Activated naive CD8-positive, alpha-beta T cell treated with anti-CD3 and anti-CD28 coated beads, Interleukin-2, amount 10 ng/mL, durations not matched to agents 7 days and 5 days (primary cell): ENCODE data around the gene CD96. TPM values are rescaled to one million over a fixed set of nuclear protein-coding genes. Genes with fewer than 3 reads are reported as not detected.

Experiments
- ATAC-seq: fragments of 150-1000 bp; cut with Tn5 transposase; one replicate; pipeline ENCODE4 v1.10.0; 2021; ENCODE audit warnings: low read depth, moderate library complexity
- POLR2A ChIA-PET: fragments of 350-600 bp; sonication (Branson Sonifier 250); formaldehyde crosslinking; loops from one replicate; lab custom pipeline; 2021; ENCODE audit warnings: antibody characterized with exemption; lab: Charles Lee
- DNase-seq: peaks from one replicate; pipeline ENCODE4 v3.0.0; 2021
- H3K27ac Mint-ChIP-seq: one replicate; pipeline ENCODE4 v1.8.0; 2022; ENCODE audit warnings: mild to moderate bottlenecking, mixed read lengths
- H3K27me3 Mint-ChIP-seq: one replicate; pipeline ENCODE4 v1.8.0; 2022; ENCODE audit warnings: mild to moderate bottlenecking, moderate library complexity, mixed read lengths
- H3K36me3 Mint-ChIP-seq: one replicate; pipeline ENCODE4 v1.8.0; 2021; ENCODE audit warnings: mild to moderate bottlenecking, mixed read lengths
- H3K4me1 Mint-ChIP-seq: one replicate; pipeline ENCODE4 v1.8.0; 2021; ENCODE audit warnings: mixed read lengths
- H3K4me3 Mint-ChIP-seq: one replicate; pipeline ENCODE4 v1.8.0; 2022; ENCODE audit warnings: mild to moderate bottlenecking, moderate library complexity, mixed read lengths
- H3K9me3 Mint-ChIP-seq: one replicate; pipeline ENCODE4 v1.8.0; 2021; ENCODE audit warnings: mixed read lengths
- total RNA-seq, 2 experiments: library from RNA; stranded (reverse); gene quantifications; one replicate each; pipeline ENCODE4 v1.2.3, GENCODE V29; 2021

Gene CD96
- total RNA-seq, 2 experiments from 2014 or later = 375 to 379 TPM

- H3K27ac Mint-ChIP-seq = peak overlapping the region; percentile 40
- peaks cover 53% of the 10 kb centered on the region for H3K36me3 Mint-ChIP-seq
Observed at GRCh38 chr3:111570404-111571030, 28.5 kb downstream of the CD96 start.

GRCh38 chr3:111571282-111571681, 29.3 kb downstream of the CD96 start:
- H3K9me3 Mint-ChIP-seq = no peaks in the 10 kb centered on the region
- H3K4me3 Mint-ChIP-seq = no peak overlapping the region
- no peaks in the 10 kb centered on the region for H3K27me3 Mint-ChIP-seq
- DNase-seq (no peak), ATAC-seq (no peak)
- POLR2A ChIA-PET = interaction anchor here (1.2 kb wide), 1 partner anchor 45 kb away, joined by 3 read pairs; no protein-coding TSS in a partner anchor
- H3K4me1 Mint-ChIP-seq = peaks cover 51% of the 10 kb centered on the region
- no peak overlapping the region for H3K27ac Mint-ChIP-seq
- H3K36me3 Mint-ChIP-seq = peaks cover 53% of the 10 kb centered on the region

More at GRCh38 chr3:111570404-111571030, 28.5 kb downstream of the CD96 start:
- no peaks in the 10 kb centered on the region for H3K27me3 Mint-ChIP-seq
- H3K9me3 Mint-ChIP-seq = no peaks in the 10 kb centered on the region
- POLR2A ChIA-PET = interaction anchor here (1.2 kb wide), 1 partner anchor 46 kb away, joined by 3 read pairs; no protein-coding TSS in a partner anchor
- ATAC-seq = no peak
- H3K4me3 Mint-ChIP-seq = no peak overlapping the region
- DNase-seq = no peak
- peaks cover 52% of the 10 kb centered on the region for H3K4me1 Mint-ChIP-seq

GRCh38 chr3:111571907-111572460, 30.0 kb downstream of the CD96 start:
- H3K27ac Mint-ChIP-seq = peak overlapping the region; percentile 43
- no peak overlapping the region for H3K4me3 Mint-ChIP-seq
- ATAC-seq = peak; percentile 73
- POLR2A ChIA-PET = no interaction called here
- H3K27me3 Mint-ChIP-seq = no peaks in the 10 kb centered on the region
- H3K4me1 Mint-ChIP-seq = peaks cover 52% of the 10 kb centered on the region
- DNase-seq = no peak
- peaks cover 58% of the 10 kb centered on the region for H3K36me3 Mint-ChIP-seq
- no peaks in the 10 kb centered on the region for H3K9me3 Mint-ChIP-seq

- no peak overlapping the region for H3K4me3 Mint-ChIP-seq
- H3K27ac Mint-ChIP-seq = peak overlapping the region; percentile 44
- POLR2A ChIA-PET = interaction anchor here (1.8 kb wide), 1 partner anchor 39 kb away, joined by 8 read pairs; no protein-coding TSS in a partner anchor
- H3K4me1 Mint-ChIP-seq = peaks cover 54% of the 10 kb centered on the region
- no peak for ATAC-seq
- no peak for DNase-seq
- H3K27me3 Mint-ChIP-seq = no peaks in the 10 kb centered on the region
- H3K36me3 Mint-ChIP-seq = peaks cover 68% of the 10 kb centered on the region
- H3K9me3 Mint-ChIP-seq = peaks cover 1% of the 10 kb centered on the region
Observed at GRCh38 chr3:111577113-111577512, 35.1 kb downstream of the CD96 start.

- ATAC-seq (peak; percentile 91), DNase-seq (no peak)
- POLR2A ChIA-PET = interaction anchor here (0.8 to 1.8 kb wide), 4 partner anchors 30 to 113 kb away, joined by 3 to 8 read pairs (median 4); no protein-coding TSS in a partner anchor
- Mint-ChIP-seq H3K4me1 (peaks cover 51% of the 10 kb centered on the region), H3K36me3 (peaks cover 71% of the 10 kb centered on the region), H3K4me3 (peak overlapping the region; percentile 11), H3K27me3 (no peaks in the 10 kb centered on the region), H3K9me3 (peaks cover 4% of the 10 kb centered on the region), H3K27ac (peak overlapping the region; percentile 56)
Observed at GRCh38 chr3:111577798-111578685, 36.0 kb downstream of the CD96 start.

GRCh38 chr3:111578867-111579266, 36.9 kb downstream of the CD96 start:
- H3K4me3 Mint-ChIP-seq = no peak overlapping the region

GRCh38 chr3:111579495-111579894, 37.5 kb downstream of the CD96 start:
- peaks cover 52% of the 10 kb centered on the region for H3K4me1 Mint-ChIP-seq
- H3K27me3 Mint-ChIP-seq = no peaks in the 10 kb centered on the region
- peaks cover 4% of the 10 kb centered on the region for H3K9me3 Mint-ChIP-seq
- POLR2A ChIA-PET = interaction anchor here (1.7 kb wide), 1 partner anchor 32 kb away, joined by 5 read pairs; no protein-coding TSS in a partner anchor
- no peak for ATAC-seq
- no peak for DNase-seq
- no peak overlapping the region for H3K27ac Mint-ChIP-seq
- H3K4me3 Mint-ChIP-seq = no peak overlapping the region
- H3K36me3 Mint-ChIP-seq = peaks cover 78% of the 10 kb centered on the region

More at GRCh38 chr3:111578867-111579266, 36.9 kb downstream of the CD96 start:
- DNase-seq = no peak
- peaks cover 50% of the 10 kb centered on the region for H3K4me1 Mint-ChIP-seq
- peak overlapping the region; percentile 30 for H3K27ac Mint-ChIP-seq
- peaks cover 4% of the 10 kb centered on the region for H3K9me3 Mint-ChIP-seq
- H3K27me3 Mint-ChIP-seq = no peaks in the 10 kb centered on the region
- POLR2A ChIA-PET = interaction anchor here (1.7 to 1.8 kb wide), 2 partner anchors 31 to 37 kb away, joined by 5 to 8 read pairs; no protein-coding TSS in a partner anchor
- ATAC-seq = no peak
- H3K36me3 Mint-ChIP-seq = peaks cover 73% of the 10 kb centered on the region

- H3K27me3 Mint-ChIP-seq = no peaks in the 10 kb centered on the region
- peak overlapping the region; percentile 53 for H3K27ac Mint-ChIP-seq
- H3K4me1 Mint-ChIP-seq = peaks cover 49% of the 10 kb centered on the region
- H3K4me3 Mint-ChIP-seq = no peak overlapping the region
- DNase-seq (no peak), ATAC-seq (no peak)
- H3K9me3 Mint-ChIP-seq = peaks cover 4% of the 10 kb centered on the region
- peaks cover 86% of the 10 kb centered on the region for H3K36me3 Mint-ChIP-seq
- POLR2A ChIA-PET = no interaction called here
Observed at GRCh38 chr3:111581403-111582119, 39.6 kb downstream of the CD96 start.

- POLR2A ChIA-PET = no interaction called here
- ATAC-seq = no peak
- H3K9me3 Mint-ChIP-seq = peaks cover 5% of the 10 kb centered on the region
- peaks cover 47% of the 10 kb centered on the region for H3K4me1 Mint-ChIP-seq
- no peak overlapping the region for H3K4me3 Mint-ChIP-seq
- H3K27me3 Mint-ChIP-seq = no peaks in the 10 kb centered on the region
- H3K27ac Mint-ChIP-seq = no peak overlapping the region
- peaks cover 87% of the 10 kb centered on the region for H3K36me3 Mint-ChIP-seq
- DNase-seq = no peak
Observed at GRCh38 chr3:111582120-111582474, 40.1 kb downstream of the CD96 start.

GRCh38 chr3:111584744-111585143, 42.7 kb downstream of the CD96 start:
- POLR2A ChIA-PET = no interaction called here
- Mint-ChIP-seq H3K27ac (no peak overlapping the region), H3K4me3 (no peak overlapping the region), H3K9me3 (peaks cover 5% of the 10 kb centered on the region), H3K27me3 (no peaks in the 10 kb centered on the region), H3K4me1 (peaks cover 36% of the 10 kb centered on the region), H3K36me3 (peaks cover 87% of the 10 kb centered on the region)
- ATAC-seq (no peak), DNase-seq (no peak)

- no peaks in the 10 kb centered on the region for H3K27me3 Mint-ChIP-seq
- peaks cover 38% of the 10 kb centered on the region for H3K4me1 Mint-ChIP-seq
- DNase-seq (no peak), ATAC-seq (no peak)
- POLR2A ChIA-PET = no interaction called here
- H3K9me3 Mint-ChIP-seq = peaks cover 5% of the 10 kb centered on the region
- peaks cover 87% of the 10 kb centered on the region for H3K36me3 Mint-ChIP-seq
- H3K27ac Mint-ChIP-seq = no peak overlapping the region
- no peak overlapping the region for H3K4me3 Mint-ChIP-seq
Observed at GRCh38 chr3:111585217-111585616, 43.2 kb downstream of the CD96 start.

GRCh38 chr3:111588527-111588926, 46.5 kb downstream of the CD96 start:
- POLR2A ChIA-PET = no interaction called here

More at GRCh38 chr3:111588527-111588926, 46.5 kb downstream of the CD96 start:
- DNase-seq = no peak
- H3K4me3 Mint-ChIP-seq = no peak overlapping the region
- H3K9me3 Mint-ChIP-seq = peaks cover 1% of the 10 kb centered on the region
- peaks cover 35% of the 10 kb centered on the region for H3K4me1 Mint-ChIP-seq
- H3K36me3 Mint-ChIP-seq = peaks cover 78% of the 10 kb centered on the region
- H3K27me3 Mint-ChIP-seq = no peaks in the 10 kb centered on the region
- no peak for ATAC-seq
- peak overlapping the region; percentile 42 for H3K27ac Mint-ChIP-seq
